Measurements from ENCODE around the gene HEXIM2.

HEXIM2 gene

GRCh38 chr17:45218895-45219661, 57.4 kb downstream of the HEXIM2 start:
- H3K9me3 ChIP-seq = no peaks in the 10 kb centered on the region
- DNase-seq = peak; percentile 89 to 91
- H3K27ac ChIP-seq = no peak overlapping the region
- no peaks in the 10 kb centered on the region for H3K36me3 ChIP-seq
- H3K4me1 ChIP-seq = peaks cover 0 to 19% (median 15%) of the 10 kb centered on the region in 4 donors
- peak; percentile 91 to 98 for TF ChIP-seq CTCF (IDR thresholded peaks at IDR 0.05)
- intact Hi-C loops (cut with DNase I; ENCODE audit: low total_unique reads) = no loop called here
- H3K27me3 ChIP-seq = peaks cover 0 to 38% of the 10 kb centered on the region in 2 donors
- H3K4me3 ChIP-seq = no peak overlapping the region
